Activated T-helper 1 cell treated with Interleukin-2 at 50 U/mL for 16 hours (primary cell): ENCODE data around the gene EN2.
"Not testable (repeated sequence)": the region's sequence is repeated elsewhere in the genome, so short reads cannot be mapped to it uniquely, and the experiment has no call there.

Experiments
- DNase-seq: peaks from one replicate; pipeline ENCODE4 v3.0.0-alpha.2; 2020; ENCODE audit warnings: low read depth

Gene EN2

GRCh38 chr7:155425887-155426286, 32.0 kb upstream of the EN2 start:
- no peak for DNase-seq

GRCh38 chr7:155426543-155427410, 31.2 kb upstream of the EN2 start:
- no peak for DNase-seq

- no peak for DNase-seq
These were observed 30.4 kb upstream of the EN2 start for GRCh38 chr7:155427411-155428038.

GRCh38 chr7:155428171-155428834, 29.6 kb upstream of the EN2 start:
- DNase-seq, result no peak

DNA sequence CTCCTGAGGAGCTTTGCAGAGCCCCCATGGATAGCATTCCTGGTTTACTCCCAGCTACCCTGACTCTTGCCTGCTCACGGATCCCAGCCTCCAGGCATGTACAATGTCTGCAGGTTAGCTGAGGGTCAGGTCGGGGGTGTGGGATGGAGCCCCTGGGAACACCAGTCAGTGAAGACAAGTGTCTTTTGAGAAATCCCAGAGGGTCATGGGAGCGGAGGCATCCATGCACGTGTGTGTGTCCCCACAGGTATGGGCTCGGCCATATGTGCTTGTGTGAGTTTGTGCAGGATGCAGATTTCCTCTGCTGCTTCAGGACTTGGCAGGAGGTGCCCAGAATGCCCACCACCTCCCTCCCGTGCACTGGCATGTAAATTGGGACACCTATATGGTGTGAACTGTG, 28.3 kb upstream of the EN2 start:
- DNase-seq, result no peak

GRCh38 chr7:155430606-155431005, 27.3 kb upstream of the EN2 start:
- DNase-seq, result no peak

DNA sequence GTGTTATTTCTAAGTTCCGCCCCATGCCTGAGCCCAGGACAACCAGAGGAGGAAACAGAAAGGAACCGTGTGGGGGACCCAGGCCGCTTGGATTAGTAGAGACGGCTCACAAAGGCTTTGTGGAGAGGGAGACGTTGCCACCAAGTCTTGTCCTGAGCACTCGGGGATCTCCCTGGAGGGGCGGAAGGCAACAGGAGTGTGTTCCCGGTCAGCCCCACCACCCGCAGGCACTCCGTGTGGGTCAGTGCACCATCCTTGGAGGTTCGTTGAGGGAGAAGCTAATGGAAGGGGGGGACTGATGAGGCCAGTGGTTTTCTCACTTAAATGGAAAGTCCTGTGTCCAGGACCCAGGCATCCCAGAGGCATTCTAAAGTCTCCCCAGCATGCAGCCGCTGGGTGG, 26.7 kb upstream of the EN2 start:
- no peak for DNase-seq

DNA sequence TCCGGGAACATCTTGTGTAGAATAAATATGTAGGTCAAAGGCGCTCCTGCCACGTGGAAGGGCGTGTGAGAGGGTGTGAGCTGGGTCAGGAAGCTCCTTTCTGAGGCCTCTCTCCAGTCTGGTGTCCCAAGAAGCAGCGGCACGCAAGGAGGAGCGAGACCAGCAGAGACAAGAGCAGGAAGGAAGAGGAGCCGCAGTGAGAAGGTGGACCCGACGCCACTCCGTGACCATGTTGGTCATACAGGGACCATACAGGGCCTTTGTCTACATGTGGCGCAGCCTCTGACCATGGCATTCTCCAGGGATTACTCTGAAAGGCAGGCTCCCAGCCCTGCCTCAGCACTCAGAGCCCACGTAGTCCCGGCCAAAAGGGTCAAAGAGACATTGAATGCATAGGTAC, 26.2 kb upstream of the EN2 start:
- DNase-seq, result no peak

GRCh38 chr7:155435110-155435509, 22.8 kb upstream of the EN2 start:
- DNase-seq, result no peak

GRCh38 chr7:155437836-155438235, 20.1 kb upstream of the EN2 start:
- DNase-seq, result no peak

DNA sequence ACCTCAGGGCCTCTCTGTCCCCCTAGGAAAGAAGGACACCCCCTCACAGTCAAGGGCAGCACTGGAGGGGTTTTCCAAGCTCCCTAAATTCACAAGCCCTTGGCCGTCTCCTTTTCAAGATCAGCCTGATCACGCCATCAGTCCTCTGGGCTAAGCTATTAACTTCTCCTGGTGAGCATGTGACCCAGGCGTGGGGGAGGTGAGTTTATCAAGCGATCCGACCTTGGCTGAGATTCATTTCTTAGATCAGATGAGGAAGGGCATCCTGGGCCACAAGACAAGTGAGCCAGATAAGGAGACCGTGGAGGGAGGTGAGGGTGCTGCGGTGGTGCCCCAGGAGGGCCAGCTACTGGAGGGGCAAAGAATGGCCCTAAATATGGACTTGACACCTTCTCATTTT, 19.2 kb upstream of the EN2 start:
- DNase-seq, result no peak

DNA sequence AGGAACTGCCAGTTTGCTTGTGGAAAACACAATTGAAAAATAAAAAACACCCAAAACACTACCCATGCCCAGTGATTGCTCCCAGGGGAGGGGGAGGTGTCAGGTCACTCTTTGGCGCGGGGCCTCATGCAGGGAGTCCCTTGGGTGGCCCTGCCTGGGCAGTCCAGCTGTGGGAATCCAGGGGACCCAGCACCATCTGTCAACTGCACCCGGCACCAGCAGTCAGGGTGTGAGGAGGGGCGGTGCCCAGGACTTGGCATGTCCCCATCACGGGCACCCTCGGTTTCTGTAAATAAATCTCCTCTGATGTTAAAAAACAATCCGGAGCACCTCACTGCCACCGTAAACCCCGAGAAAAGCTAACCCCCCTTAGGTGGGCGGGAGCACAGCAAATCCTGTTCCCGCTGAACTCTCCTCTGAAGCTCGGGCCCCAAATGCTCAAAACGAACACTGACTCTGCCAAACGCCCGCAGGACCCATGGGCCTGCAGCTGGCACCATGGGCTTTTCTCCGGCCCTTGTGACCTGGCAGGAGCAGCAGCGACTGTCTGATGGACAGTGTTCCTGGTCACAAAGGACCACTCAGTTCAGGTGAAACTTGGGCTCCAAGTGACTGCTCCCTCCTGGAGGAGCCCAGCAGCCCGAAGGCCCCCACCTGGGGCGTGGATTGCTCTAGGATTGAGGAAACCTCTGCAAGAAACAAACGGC, 18.5 kb upstream of the EN2 start:
- DNase-seq, result no peak

GRCh38 chr7:155440018-155440410, 17.9 kb upstream of the EN2 start:
- DNase-seq, result no peak

GRCh38 chr7:155441856-155442255, 16.1 kb upstream of the EN2 start:
- DNase-seq, result no peak

- no peak for DNase-seq
These were observed 13.2 kb upstream of the EN2 start for GRCh38 chr7:155444746-155445145.

- DNase-seq, result not testable (repeated sequence)
These were observed 12.3 kb upstream of the EN2 start for GRCh38 chr7:155445606-155446005.

DNA sequence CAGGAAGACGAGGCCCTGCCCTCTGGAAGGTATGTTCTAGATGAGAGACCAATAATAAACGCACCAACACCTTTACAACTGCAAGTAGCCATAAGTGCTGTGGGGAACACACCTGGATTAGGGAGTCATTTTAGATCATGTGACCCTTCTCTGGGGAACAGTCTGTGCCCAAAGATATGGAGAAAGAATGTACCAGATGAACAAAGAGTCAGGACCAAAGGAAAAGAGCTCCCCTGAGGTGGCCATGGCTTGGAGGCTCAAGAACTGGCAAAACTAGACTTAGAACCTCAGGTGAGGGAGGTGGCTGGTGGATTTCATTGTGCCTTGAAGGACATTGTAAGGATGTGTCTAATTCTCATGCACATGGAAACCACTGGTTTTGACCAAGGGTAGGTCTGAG, 10.3 kb upstream of the EN2 start:
- no peak for DNase-seq

GRCh38 chr7:155448632-155449007, 9.3 kb upstream of the EN2 start:
- no peak for DNase-seq

DNA sequence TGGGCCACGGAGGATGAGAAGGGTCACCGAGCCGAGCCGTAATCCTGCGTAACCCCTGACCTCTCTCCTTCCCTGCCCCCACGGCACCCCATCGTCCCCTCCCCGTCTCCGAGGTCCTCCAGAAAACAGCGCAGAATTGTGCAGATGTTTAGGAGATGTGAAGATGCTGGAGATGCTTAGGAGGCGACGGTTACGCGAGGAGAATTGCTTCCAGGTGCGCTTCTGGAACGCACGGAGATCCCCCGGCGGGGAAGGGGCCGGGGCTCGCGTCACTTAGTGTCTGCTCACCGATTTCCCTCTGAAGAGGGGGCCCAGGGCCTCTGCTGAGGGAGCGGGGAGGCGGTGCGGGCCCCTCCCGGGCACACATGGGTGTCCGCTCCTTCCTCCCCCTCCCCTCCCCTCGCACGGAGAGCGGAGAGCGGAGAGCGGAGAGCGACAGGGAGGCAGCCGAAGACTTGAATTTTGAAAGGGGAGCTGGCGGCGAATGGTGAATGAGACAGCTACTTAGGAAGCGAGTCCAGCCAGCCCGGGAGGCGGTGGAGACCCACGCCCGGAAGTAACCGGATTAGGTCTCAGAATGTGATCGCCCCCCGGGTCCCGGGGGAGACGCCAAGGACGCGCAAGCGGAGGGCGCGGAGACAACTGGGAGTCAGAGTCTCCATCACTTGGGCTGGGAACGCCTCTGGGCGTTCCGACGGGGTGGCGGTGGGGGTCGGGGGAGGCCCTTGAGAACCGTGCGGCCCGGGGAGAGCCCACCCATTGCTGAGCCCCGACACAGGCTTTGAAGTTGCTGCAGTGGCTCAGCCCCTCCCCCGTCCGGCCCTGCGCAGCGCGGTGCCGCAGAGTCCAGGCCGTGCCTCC, 8.7 kb upstream of the EN2 start:
- no peak for DNase-seq

GRCh38 chr7:155449869-155450557, 7.9 kb upstream of the EN2 start:
- no peak for DNase-seq

GRCh38 chr7:155450558-155450969, 7.4 kb upstream of the EN2 start:
- DNase-seq, result no peak
